ENCODE data around the gene SEMA3C.

DNA sequence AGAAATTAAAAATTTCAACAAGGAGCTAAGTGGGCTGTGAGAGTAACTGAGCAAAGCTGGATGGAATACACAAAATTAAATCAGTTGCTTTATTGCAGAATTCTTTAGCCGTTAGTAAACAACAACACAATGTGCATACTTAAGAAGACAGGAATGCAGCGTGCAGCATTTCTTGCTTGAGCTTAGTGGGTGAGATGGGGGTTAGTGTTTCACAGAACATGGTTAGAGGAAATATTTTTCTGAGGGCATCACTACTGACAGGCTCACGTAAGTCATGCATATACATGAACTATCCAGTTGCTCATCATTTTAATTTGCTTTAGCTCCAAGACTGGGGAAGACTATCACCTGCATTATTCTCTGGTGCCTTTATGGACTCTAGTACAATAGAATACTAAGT is 199.6 kb downstream of the SEMA3C start:
- TF ChIP-seq, protein P1, sequence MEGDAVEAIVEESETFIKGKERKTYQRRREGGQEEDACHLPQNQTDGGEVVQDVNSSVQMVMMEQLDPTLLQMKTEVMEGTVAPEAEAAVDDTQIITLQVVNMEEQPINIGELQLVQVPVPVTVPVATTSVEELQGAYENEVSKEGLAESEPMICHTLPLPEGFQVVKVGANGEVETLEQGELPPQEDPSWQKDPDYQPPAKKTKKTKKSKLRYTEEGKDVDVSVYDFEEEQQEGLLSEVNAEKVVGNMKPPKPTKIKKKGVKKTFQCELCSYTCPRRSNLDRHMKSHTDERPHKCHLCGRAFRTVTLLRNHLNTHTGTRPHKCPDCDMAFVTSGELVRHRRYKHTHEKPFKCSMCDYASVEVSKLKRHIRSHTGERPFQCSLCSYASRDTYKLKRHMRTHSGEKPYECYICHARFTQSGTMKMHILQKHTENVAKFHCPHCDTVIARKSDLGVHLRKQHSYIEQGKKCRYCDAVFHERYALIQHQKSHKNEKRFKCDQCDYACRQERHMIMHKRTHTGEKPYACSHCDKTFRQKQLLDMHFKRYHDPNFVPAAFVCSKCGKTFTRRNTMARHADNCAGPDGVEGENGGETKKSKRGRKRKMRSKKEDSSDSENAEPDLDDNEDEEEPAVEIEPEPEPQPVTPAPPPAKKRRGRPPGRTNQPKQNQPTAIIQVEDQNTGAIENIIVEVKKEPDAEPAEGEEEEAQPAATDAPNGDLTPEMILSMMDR (IDR thresholded peaks at IDR 0.05) = no peak
- TF ChIP-seq POLR2A (IDR thresholded peaks at IDR 0.05) = no peak
